Gastrocnemius medialis (tissue), 4 donors: ENCODE results near the gene HMCN2.

Source experiments
- POLR2A ChIP-seq, 2 donors: fragments of 450-650 bp; IDR thresholded peaks; one replicate each; pipeline ENCODE4 v1.6.1; 2017; ENCODE audit warnings: antibody characterized with exemption in 2 of 2, mild to moderate bottlenecking in 2 of 2, moderate library complexity in 2 of 2
- TF ChIP-seq, protein P1 (sequence below), 5 experiments: fragments of 450-650 bp in 3 of 5; fragments of 200-600 bp in 2 of 5; sonication (generic) in 2 of 5; IDR thresholded peaks in 4 of 5; conservative IDR thresholded peaks in 1 of 5; 1 replicate in 4 of 5; 2 replicates in 1 of 5; pipeline ENCODE4 v1.5.1; 2016 to 2019; ENCODE audit warnings: antibody characterized with exemption in 5 of 5, mild to moderate bottlenecking in 3 of 5, moderate library complexity in 3 of 5

GRCh38 chr9:130330202-130330862 is 64.8 kb downstream of the HMCN2 start:
- TF ChIP-seq, protein P1, sequence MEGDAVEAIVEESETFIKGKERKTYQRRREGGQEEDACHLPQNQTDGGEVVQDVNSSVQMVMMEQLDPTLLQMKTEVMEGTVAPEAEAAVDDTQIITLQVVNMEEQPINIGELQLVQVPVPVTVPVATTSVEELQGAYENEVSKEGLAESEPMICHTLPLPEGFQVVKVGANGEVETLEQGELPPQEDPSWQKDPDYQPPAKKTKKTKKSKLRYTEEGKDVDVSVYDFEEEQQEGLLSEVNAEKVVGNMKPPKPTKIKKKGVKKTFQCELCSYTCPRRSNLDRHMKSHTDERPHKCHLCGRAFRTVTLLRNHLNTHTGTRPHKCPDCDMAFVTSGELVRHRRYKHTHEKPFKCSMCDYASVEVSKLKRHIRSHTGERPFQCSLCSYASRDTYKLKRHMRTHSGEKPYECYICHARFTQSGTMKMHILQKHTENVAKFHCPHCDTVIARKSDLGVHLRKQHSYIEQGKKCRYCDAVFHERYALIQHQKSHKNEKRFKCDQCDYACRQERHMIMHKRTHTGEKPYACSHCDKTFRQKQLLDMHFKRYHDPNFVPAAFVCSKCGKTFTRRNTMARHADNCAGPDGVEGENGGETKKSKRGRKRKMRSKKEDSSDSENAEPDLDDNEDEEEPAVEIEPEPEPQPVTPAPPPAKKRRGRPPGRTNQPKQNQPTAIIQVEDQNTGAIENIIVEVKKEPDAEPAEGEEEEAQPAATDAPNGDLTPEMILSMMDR (IDR thresholded peaks at IDR 0.05 in 4 of 5, conservative IDR thresholded peaks at IDR 0.05 in 1 of 5): no peak
- no peak for TF ChIP-seq POLR2A (IDR thresholded peaks at IDR 0.05)
